HG02885 (cell line): ENCODE results near the gene ZGPAT.
A peak's percentile ranks its signal among the peaks of the same experiment; 100 is the strongest.

Experiments
- ATAC-seq: cut with Tn5 transposase; IDR thresholded peaks from one replicate; pipeline ENCODE4 v1.9.1; 2021; ENCODE audit warnings: mild to moderate bottlenecking; ENCODE audit not compliant: unreplicated experiment, poor library complexity

ZGPAT gene

GRCh38 chr20:63732118-63733095 lies 24.6 kb downstream of the ZGPAT start:
- no peak for ATAC-seq

- ATAC-seq = no peak
Observed at GRCh38 chr20:63733117-63733516, 25.3 kb downstream of the ZGPAT start.

- no peak for ATAC-seq
Observed at GRCh38 chr20:63733579-63734081, 25.8 kb downstream of the ZGPAT start.

GRCh38 chr20:63734111-63734945 lies 26.5 kb downstream of the ZGPAT start:
- no peak for ATAC-seq

DNA sequence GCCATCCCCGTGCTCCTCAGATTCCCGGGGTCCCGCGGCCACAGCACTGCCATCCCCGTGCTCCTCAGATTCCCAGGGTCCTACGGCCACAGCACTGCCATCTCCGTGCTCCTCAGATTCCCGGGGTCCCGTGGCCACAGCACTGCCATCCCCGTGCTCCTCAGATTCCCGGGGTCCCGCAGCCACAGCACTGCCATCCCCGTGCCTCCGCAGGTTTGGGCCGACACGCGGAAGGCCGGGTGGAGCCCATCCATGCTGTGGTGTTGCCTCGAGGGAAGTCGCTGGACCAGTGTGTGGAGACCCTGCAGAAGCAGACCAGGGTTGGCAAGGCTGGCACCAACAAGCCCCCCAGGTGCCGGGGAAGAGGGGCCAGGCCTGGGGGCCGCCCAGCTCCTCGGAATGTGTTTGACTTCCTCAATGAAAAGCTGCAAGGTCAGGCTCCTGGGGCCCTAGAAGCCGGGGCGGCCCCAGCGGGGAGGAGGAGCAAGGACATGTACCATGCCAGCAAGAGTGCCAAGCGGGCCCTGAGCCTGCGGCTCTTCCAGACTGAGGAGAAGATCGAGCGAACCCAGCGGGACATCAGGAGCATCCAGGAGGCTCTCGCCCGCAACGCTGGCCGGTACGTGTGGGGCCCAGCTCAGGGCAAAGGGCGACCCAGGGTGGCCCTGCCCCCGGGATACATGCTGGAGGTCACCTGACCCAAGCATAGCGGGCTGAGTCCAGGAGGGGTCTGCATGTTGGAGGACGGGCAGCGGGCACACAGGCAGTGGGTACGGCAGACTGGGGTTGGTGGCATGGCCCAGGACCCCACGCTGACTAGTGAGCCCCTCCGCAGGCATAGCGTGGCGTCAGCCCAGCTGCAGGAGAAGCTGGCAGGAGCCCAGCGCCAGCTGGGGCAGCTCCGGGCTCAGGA lies 27.4 kb downstream of the ZGPAT start:
- ATAC-seq = no peak

DNA sequence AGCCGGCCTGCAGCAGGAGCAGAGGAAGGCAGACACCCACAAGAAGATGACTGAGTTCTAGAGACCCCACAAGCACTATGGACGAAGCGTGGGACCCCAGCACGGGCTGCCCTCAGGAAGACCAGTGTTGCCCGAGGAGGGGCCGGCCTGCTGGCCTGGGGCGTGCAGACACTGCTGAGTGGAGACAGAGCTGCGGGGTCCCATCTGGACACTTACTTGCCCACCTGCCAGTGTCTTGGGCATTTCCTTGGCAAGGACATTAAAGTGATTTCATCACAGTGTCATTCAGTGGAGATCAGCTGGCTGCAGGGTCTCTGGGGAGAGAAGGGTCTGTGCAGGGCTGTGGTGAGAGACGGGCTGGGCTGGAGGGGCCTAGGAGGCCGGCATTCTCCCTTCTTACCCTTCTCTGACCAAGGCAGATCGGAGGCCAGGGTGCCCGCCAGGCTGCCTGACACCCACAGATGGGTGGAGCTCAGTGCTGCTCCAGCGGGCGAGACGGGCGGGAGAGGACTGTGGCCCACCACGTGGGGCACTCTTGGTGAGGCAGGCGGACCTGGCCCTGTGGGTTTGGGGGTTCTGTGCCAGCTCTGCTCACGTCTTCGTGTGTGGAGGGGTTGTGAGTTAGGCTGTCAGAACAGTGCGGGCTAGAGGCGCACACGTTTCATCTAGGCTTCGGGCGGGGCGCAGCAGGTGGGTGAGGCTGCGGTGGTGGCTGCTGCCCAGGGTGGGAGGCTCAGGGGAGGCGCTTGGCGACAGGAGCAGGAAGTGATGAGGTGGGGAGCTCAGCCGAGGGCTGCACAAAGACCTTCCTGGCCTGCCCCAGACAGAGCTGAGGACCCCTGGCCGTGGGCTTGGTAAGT lies 28.2 kb downstream of the ZGPAT start, which contains the start of gene LIME1:
Gene LIME1, plus strand, starts transcription at position 806 of the 860 bp plus-strand sequence. CDS start 886 bp downstream, outside the sequence.
- ATAC-seq = no peak

- ATAC-seq = no peak
Observed at GRCh38 chr20:63736893-63737694, 29.3 kb downstream of the ZGPAT start.

DNA sequence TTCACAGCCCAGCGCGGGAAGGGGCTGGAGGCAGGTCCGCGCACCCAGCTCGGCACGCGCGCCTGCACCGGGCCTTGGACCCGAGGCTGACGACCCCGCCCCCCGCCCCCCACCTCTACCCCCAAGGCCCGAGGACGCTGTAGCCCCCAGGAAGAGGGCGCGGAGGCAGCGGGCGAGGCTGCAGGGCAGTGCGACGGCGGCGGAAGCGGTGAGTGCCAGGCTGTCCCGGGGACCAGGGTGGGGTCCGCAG lies 29.8 kb downstream of the ZGPAT start:
- no peak for ATAC-seq

GRCh38 chr20:63737945-63738686 lies 30.3 kb downstream of the ZGPAT start:
- no peak for ATAC-seq

GRCh38 chr20:63738687-63739129 lies 30.9 kb downstream of the ZGPAT start:
- ATAC-seq = no peak

DNA sequence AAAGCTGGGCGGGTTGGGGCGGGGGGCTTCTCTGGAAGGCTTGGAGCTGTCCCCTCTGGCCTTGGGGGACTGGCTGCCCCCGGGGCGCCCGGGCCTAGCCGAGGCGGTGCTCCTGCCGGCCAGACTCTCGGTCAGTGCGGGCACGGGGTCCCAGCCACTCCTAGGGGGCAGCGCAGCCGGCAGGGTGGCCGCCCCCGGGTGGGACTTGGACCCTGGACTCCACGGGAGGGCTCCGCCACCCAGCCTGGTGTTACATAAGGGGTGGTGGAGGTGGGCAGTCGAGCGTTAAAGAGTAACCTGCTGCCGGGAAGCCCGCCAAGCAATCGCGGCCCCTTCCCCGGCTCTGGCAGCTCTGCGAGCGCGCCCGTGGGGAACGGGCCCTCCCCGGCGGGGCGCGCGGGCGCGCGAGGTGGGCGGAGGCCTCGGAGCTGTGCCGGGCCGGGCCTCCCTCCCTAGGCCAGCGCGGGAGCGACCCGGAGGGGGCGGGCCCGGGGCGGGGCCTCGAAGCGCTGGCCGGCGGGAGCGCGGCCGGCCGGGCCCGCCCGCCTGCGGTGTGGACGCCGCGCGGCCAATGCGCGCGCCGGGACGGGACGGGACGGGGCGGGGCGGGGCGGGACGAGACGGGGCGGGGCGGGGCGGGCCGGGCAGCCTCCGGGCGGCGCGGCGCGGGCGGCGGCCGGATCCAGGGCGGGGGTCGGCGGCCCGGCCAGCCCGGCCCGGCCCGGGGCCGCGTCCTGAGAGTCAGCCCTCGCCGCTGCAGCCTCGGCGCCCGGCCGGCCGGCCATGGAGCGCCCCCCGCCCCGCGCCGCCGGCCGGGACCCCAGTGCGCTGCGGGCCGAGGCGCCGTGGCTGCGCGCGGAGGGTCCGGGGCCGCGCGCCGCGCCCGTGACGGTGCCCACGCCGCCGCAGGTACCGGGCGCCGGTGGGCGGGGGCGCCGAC lies 31.6 kb downstream of the ZGPAT start, which contains the start of gene SLC2A4RG:
Gene SLC2A4RG, plus strand, starts transcription at position 647 of the 940 bp plus-strand sequence. Its CDS starts 137 bp downstream, at position 784.
- ATAC-seq = peak; percentile 67

DNA sequence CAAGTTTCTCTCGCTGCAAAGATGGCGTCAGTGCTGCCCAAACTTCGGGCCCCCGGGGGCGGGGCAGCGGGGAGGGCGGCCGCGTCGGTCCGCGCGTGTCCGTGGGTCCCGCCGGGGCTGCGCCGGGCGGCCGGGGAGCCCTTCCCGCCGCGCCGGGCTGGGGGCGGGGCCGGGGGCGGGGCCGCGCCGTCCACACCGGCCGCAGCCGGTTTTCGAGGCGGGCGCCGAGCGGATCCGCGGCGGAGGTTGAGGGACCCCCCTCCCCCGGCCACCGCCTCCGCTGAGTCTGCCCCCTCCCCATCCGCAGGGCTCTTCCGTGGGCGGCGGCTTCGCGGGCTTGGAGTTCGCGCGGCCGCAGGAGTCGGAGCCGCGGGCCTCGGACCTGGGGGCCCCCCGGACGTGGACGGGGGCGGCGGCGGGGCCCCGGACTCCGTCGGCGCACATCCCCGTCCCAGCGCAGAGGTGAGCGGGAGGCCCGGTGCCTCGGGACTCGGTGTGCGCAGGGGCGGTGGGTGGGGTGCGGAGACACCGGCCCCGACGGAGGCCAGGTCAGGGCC lies 32.3 kb downstream of the ZGPAT start:
- ATAC-seq = peak; percentile 27

DNA sequence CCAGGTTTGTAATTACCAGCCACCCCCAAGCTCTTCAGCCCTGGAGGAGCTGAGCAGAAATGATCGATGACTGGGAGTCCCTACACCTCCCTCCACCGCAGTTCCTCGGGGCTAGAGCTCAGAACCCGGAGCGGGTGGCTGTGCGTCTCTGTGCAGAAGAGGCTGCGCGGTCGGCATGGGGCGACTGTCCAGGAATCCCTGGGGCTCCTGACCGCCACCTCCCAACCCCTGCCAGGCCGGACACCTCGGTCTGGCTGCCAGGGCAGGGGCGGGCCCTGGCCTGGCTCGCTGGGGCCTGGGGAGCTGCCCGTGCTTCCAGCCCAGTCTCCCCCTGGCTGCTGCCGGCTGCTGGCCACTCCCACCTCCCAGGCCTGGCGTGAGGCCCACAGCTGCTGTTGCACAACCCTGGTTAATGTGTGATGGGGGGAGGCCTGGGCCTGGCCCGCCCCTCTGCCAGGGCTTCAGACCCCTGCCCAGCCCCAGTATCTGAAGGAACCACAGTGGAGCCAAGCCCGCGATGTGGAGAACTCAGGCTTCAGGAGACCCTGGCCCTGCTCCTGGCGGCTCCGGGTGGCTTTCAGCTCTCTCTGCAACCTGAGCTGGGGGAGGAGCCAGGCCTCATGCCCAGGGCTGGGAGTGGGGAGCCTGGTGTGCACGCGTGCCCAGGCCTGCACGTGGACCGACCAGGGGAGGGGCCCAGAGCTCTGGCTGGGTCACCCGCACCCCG lies 33.0 kb downstream of the ZGPAT start:
- no peak for ATAC-seq

- no peak for ATAC-seq
Observed at GRCh38 chr20:63741354-63741675, 33.5 kb downstream of the ZGPAT start.

DNA sequence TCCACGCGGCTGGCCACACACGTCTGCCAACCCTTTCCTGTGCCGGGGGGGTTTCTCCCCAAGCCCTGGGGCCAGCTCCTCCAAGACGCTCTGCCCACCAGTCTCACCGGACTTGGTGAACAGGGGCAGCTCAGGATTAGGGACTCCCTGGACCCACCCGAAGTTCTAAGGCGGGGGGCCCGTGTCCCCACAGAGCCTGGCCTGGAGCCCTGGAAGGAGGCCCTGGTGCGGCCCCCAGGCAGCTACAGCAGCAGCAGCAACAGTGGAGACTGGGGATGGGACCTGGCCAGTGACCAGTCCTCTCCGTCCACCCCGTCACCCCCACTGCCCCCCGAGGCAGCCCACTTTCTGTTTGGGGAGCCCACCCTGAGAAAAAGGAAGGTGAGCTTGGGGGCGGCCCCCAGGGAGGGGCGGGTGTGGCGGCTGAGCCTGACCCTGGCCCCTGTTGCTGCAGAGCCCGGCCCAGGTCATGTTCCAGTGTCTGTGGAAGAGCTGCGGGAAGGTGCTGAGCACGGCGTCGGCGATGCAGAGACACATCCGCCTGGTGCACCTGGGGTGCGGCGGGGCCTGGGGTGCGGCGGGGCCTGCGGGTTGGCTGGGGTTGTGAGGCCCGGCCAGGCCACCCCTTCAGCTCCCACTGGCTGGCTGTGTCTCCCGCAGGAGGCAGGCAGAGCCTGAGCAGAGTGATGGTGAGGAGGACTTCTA lies 34.0 kb downstream of the ZGPAT start:
- ATAC-seq = no peak
